Osteoblast (primary cell): ENCODE results near the gene PNMT. TPM values are rescaled to one million over a fixed set of nuclear protein-coding genes. Genes with fewer than 3 reads are reported as not detected.

ENCODE experiments used
- DNase-seq: peaks from one replicate; pipeline ENCODE4 v3.0.0; 2011; ENCODE audit warnings: low spot score, mixed read lengths; ENCODE audit not compliant: insufficient read length; ENCODE audit errors: missing footprints
- H2AFZ ChIP-seq: 2 replicates; pipeline ENCODE4 v1.6.0; 2011; ENCODE audit warnings: mild to moderate bottlenecking, low read length
- H3K27ac ChIP-seq: 2 replicates; pipeline ENCODE4 v1.5.1; 2011; ENCODE audit warnings: mild to moderate bottlenecking, low read depth, low read length, moderate library complexity
- H3K27me3 ChIP-seq: 2 replicates; pipeline ENCODE4 v1.6.0; 2012; ENCODE audit warnings: mild to moderate bottlenecking, control low read depth, inconsistent platforms, low read length, moderate library complexity; ENCODE audit not compliant: insufficient read depth
- H3K36me3 ChIP-seq: 2 replicates; pipeline ENCODE4 v1.5.1; 2011; ENCODE audit warnings: mild to moderate bottlenecking, low read length, control low read depth, moderate library complexity; ENCODE audit not compliant: insufficient read depth
- H3K4me1 ChIP-seq: 2 replicates; pipeline ENCODE4 v1.5.1; 2011; ENCODE audit warnings: mild to moderate bottlenecking, low read length, control low read depth, moderate library complexity; ENCODE audit not compliant: insufficient read depth
- H3K4me2 ChIP-seq: 2 replicates; pipeline ENCODE4 v1.6.0; 2011; ENCODE audit warnings: mild to moderate bottlenecking, low read length; ENCODE audit not compliant: insufficient read depth
- H3K4me3 ChIP-seq: fragments of 200-600 bp; sonication (generic); 3 replicates; pipeline ENCODE4 v1.5.1; 2012; ENCODE audit warnings: mild to moderate bottlenecking, low read length, inconsistent platforms; ENCODE audit not compliant: insufficient read depth
- H3K79me2 ChIP-seq: 2 replicates; pipeline ENCODE4 v1.6.0; 2012; ENCODE audit warnings: mild to moderate bottlenecking, low read length, control low read depth, inconsistent platforms; ENCODE audit not compliant: insufficient read depth
- H3K9me3 ChIP-seq: 2 replicates; pipeline ENCODE4 v1.5.1; 2011; ENCODE audit warnings: low read depth, low read length, control low read depth
- H4K20me1 ChIP-seq: 2 replicates; pipeline ENCODE4 v1.6.0; 2012; ENCODE audit warnings: mild to moderate bottlenecking, low read length, control low read depth; ENCODE audit not compliant: insufficient read depth
- CTCF ChIP-seq: IDR thresholded peaks from 2 replicates; pipeline ENCODE4 v1.5.1; 2011; ENCODE audit warnings: mild to moderate bottlenecking, low read depth, low read length, moderate library complexity; ENCODE audit errors: extremely low read depth
- total RNA-seq: library from RNA; depleted of rRNA; stranded (reverse); fragments of >200 nt; gene quantifications from 2 replicates; pipeline ENCODE4 v1.2.3, GENCODE V29; 2012

The PNMT gene
- total RNA-seq, 1 donor, result not detected

GRCh38 chr17:39642291-39643074, 25.8 kb upstream of the PNMT start:
- no peak overlapping the region for H3K27ac ChIP-seq
- H3K36me3 ChIP-seq, result no peaks in the 10 kb centered on the region
- no peaks in the 10 kb centered on the region for H3K9me3 ChIP-seq
- peaks cover 90% of the 10 kb centered on the region for H3K79me2 ChIP-seq
- H3K4me2 ChIP-seq, result no peak overlapping the region
- no peak overlapping the region for H3K4me3 ChIP-seq
- H3K4me1 ChIP-seq, result peaks cover 20% of the 10 kb centered on the region
- no peak for DNase-seq
- no peak for TF ChIP-seq CTCF
- peaks cover 62% of the 10 kb centered on the region for H4K20me1 ChIP-seq
- H2AFZ ChIP-seq, result no peak overlapping the region
- no peaks in the 10 kb centered on the region for H3K27me3 ChIP-seq

- Histone ChIP-seq H3K9me3 (no peaks in the 10 kb centered on the region), H3K27ac (no peak overlapping the region), H3K36me3 (no peaks in the 10 kb centered on the region), H2AFZ (no peak overlapping the region), H3K4me1 (peaks cover 12% of the 10 kb centered on the region), H3K79me2 (peaks cover 83% of the 10 kb centered on the region), H4K20me1 (peaks cover 66% of the 10 kb centered on the region), H3K27me3 (no peaks in the 10 kb centered on the region), H3K4me3 (no peak overlapping the region), H3K4me2 (no peak overlapping the region)
- TF ChIP-seq CTCF, result no peak
- no peak for DNase-seq
Observed at GRCh38 chr17:39643271-39643670, 25.0 kb upstream of the PNMT start.

- Histone ChIP-seq H3K27ac (no peak overlapping the region), H2AFZ (no peak overlapping the region), H3K36me3 (no peaks in the 10 kb centered on the region), H4K20me1 (peaks cover 50% of the 10 kb centered on the region), H3K9me3 (no peaks in the 10 kb centered on the region), H3K4me3 (no peak overlapping the region), H3K27me3 (no peaks in the 10 kb centered on the region), H3K4me2 (no peak overlapping the region), H3K79me2 (peaks cover 56% of the 10 kb centered on the region), H3K4me1 (peaks cover 4% of the 10 kb centered on the region)
- DNase-seq, result no peak
- no peak for TF ChIP-seq CTCF
Observed at GRCh38 chr17:39647256-39647655, 21.0 kb upstream of the PNMT start.

GRCh38 chr17:39648616-39649366, 19.5 kb upstream of the PNMT start:
- no peak for DNase-seq
- Histone ChIP-seq H4K20me1 (peaks cover 48% of the 10 kb centered on the region), H3K27ac (no peak overlapping the region), H3K79me2 (peaks cover 45% of the 10 kb centered on the region), H3K27me3 (no peaks in the 10 kb centered on the region), H3K4me1 (no peaks in the 10 kb centered on the region), H3K36me3 (no peaks in the 10 kb centered on the region), H3K4me2 (no peak overlapping the region), H3K9me3 (no peaks in the 10 kb centered on the region), H3K4me3 (no peak overlapping the region), H2AFZ (no peak overlapping the region)
- no peak for TF ChIP-seq CTCF
